ENCODE measurements around the gene ZNF136. TPM values are rescaled to one million over a fixed set of nuclear protein-coding genes. Genes with fewer than 3 reads are reported as not detected.
A peak's percentile ranks its signal among the peaks of the same experiment; 100 is the strongest.

Gene ZNF136
- total RNA-seq, 2 experiments from 2014 or later = 10.2 to 10.3 TPM

DNA sequence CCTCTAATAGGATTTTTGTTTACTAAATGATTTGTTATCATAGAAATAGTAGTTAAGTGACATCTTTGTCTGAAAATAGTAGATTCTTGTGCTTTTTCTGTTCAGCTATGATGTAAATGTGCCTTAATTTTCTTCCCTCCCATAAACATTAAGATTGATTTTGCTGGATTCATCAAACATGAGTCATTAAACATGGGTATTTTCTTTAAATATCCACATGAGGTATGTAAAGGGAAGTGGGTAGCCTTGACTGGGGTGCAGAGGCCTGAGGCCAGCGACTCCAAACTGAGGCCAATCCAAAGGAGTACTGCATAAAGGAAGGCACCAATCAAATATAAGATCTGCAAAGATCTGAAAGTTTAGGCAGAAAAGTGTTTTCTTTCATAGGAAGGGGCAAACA, 3.7 kb downstream of the ZNF136 start:
- intact Hi-C loops (cut with micrococcal nuclease) = no loop called here
- no peak for DNase-seq
- Mint-ChIP-seq H3K27me3 (no peaks in the 10 kb centered on the region), H3K27ac (peak overlapping the region; percentile 56), H3K36me3 (ENCODE audit: low read depth) (peaks cover 31% of the 10 kb centered on the region), H3K4me1 (ENCODE audit: low read depth) (peaks cover 49% of the 10 kb centered on the region), H3K9me3 (no peaks in the 10 kb centered on the region), H3K4me3 (no peak overlapping the region)
- no peak for ATAC-seq
- ChIA-PET CTCF (interaction anchor here (1.4 kb wide), 2 partner anchors 11 to 107 kb away, joined by 3 to 4 read pairs; no protein-coding TSS in a partner anchor), POLR2A (no interaction called here)
- no peak for TF ChIP-seq CTCF (IDR thresholded peaks at IDR 0.05)

- peaks cover 80% of the 10 kb centered on the region for H3K36me3 Mint-ChIP-seq (ENCODE audit: low read depth)
- intact Hi-C loops (cut with micrococcal nuclease) = no loop called here
- ATAC-seq (no peak), DNase-seq (no peak)
- H3K4me3 Mint-ChIP-seq = no peak overlapping the region
- peaks cover 15% of the 10 kb centered on the region for H3K4me1 Mint-ChIP-seq (ENCODE audit: low read depth)
- H3K27me3 Mint-ChIP-seq = no peaks in the 10 kb centered on the region
- peaks cover 37% of the 10 kb centered on the region for H3K9me3 Mint-ChIP-seq
- ChIA-PET CTCF (no interaction called here), POLR2A (interaction anchor here (1.9 kb wide), 1 partner anchor 13 kb away, joined by 5 read pairs; no protein-coding TSS in a partner anchor)
- no peak for TF ChIP-seq CTCF (IDR thresholded peaks at IDR 0.05)
- H3K27ac Mint-ChIP-seq = no peak overlapping the region
Measured at GRCh38 chr19:12180377-12180776, 17.5 kb downstream of the ZNF136 start.

DNA sequence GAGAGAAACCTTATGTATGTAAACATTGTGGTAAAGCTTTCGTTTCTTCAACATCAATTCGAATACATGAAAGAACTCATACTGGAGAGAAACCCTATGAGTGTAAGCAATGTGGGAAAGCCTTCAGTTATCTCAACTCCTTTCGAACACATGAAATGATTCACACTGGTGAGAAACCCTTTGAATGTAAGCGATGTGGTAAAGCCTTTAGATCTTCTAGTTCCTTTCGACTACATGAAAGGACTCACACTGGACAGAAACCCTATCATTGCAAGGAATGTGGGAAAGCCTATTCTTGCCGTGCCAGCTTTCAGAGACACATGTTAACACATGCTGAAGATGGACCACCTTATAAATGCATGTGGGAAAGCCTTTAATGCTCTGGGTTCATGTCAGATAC, 24.7 kb downstream of the ZNF136 start:
- no peak for TF ChIP-seq CTCF (IDR thresholded peaks at IDR 0.05)
- ChIA-PET CTCF (no interaction called here), POLR2A (no interaction called here)
- no peak for ATAC-seq
- peaks cover 8% of the 10 kb centered on the region for H3K4me1 Mint-ChIP-seq (ENCODE audit: low read depth)
- no peak overlapping the region for H3K4me3 Mint-ChIP-seq
- peaks cover 90% of the 10 kb centered on the region for H3K36me3 Mint-ChIP-seq (ENCODE audit: low read depth)
- intact Hi-C loops (cut with micrococcal nuclease) = no loop called here
- no peaks in the 10 kb centered on the region for H3K27me3 Mint-ChIP-seq
- peaks cover 66% of the 10 kb centered on the region for H3K9me3 Mint-ChIP-seq
- no peak for DNase-seq
- H3K27ac Mint-ChIP-seq = no peak overlapping the region

- ChIA-PET POLR2A (interaction anchor here (0.6 to 1.7 kb wide), 4 partner anchors 126 to 620 kb away, joined by 3 to 10 read pairs (median 4); partner anchors contain the start of genes ZNF442 and ZNF563), CTCF (interaction anchor here (1.2 to 1.4 kb wide), 2 partner anchors 12 to 136 kb away, joined by 3 to 4 read pairs; no protein-coding TSS in a partner anchor)
- ATAC-seq = peak; percentile 97
- TF ChIP-seq CTCF (IDR thresholded peaks at IDR 0.05) = no peak
- H3K4me1 Mint-ChIP-seq (ENCODE audit: low read depth) = peaks cover 28% of the 10 kb centered on the region
- H3K9me3 Mint-ChIP-seq = peaks cover 39% of the 10 kb centered on the region
- peak overlapping the region; percentile 83 for H3K27ac Mint-ChIP-seq
- H3K36me3 Mint-ChIP-seq (ENCODE audit: low read depth) = peaks cover 65% of the 10 kb centered on the region
- peak overlapping the region; percentile 75 for H3K4me3 Mint-ChIP-seq
- intact Hi-C loops (cut with micrococcal nuclease) = no loop called here
- H3K27me3 Mint-ChIP-seq = no peaks in the 10 kb centered on the region
- DNase-seq = peak; percentile 93
Measured at GRCh38 chr19:12194827-12195731, 32.2 kb downstream of the ZNF136 start.

GRCh38 chr19:12198136-12198535, 35.2 kb downstream of the ZNF136 start:
- H3K27me3 Mint-ChIP-seq = no peaks in the 10 kb centered on the region
- CTCF ChIA-PET = no interaction called here
- no peak for DNase-seq
- H3K9me3 Mint-ChIP-seq = peaks cover 23% of the 10 kb centered on the region
- no peak for TF ChIP-seq CTCF (IDR thresholded peaks at IDR 0.05)
- H3K4me3 Mint-ChIP-seq = no peak overlapping the region
- ATAC-seq = no peak
- no peak overlapping the region for H3K27ac Mint-ChIP-seq
- H3K4me1 Mint-ChIP-seq (ENCODE audit: low read depth) = peaks cover 28% of the 10 kb centered on the region
- POLR2A ChIA-PET = interaction anchor here (0.6 kb wide), 1 partner anchor 292 kb away, joined by 3 read pairs; no protein-coding TSS in a partner anchor
- peaks cover 43% of the 10 kb centered on the region for H3K36me3 Mint-ChIP-seq (ENCODE audit: low read depth)
- intact Hi-C loops (cut with micrococcal nuclease) = no loop called here
